Fibroblast of lung (primary cell): ENCODE data around the gene HOXA7.

Source experiments
- EZH2 ChIP-seq: IDR thresholded peaks from 2 replicates; pipeline ENCODE4 v1.5.1; 2012; ENCODE audit warnings: low read length, control low read depth, mild to moderate bottlenecking; ENCODE audit errors: missing control alignments
- TF ChIP-seq, protein P1 (sequence below), 2 donors: IDR thresholded peaks in 1 of 2; conservative IDR thresholded peaks in 1 of 2; 1 replicate in 1 of 2; 2 replicates in 1 of 2; pipeline ENCODE4 v1.5.1; 2011 to 2012; ENCODE audit warnings: low read length in 2 of 2, control low read depth in 1 of 2, inconsistent platforms in 1 of 2, low read depth in 1 of 2, mild to moderate bottlenecking in 1 of 2

GRCh38 chr7:27185013-27185853, 28.8 kb upstream of the HOXA7 start, which contains the start of gene HOXA11:
- TF ChIP-seq, protein P1, sequence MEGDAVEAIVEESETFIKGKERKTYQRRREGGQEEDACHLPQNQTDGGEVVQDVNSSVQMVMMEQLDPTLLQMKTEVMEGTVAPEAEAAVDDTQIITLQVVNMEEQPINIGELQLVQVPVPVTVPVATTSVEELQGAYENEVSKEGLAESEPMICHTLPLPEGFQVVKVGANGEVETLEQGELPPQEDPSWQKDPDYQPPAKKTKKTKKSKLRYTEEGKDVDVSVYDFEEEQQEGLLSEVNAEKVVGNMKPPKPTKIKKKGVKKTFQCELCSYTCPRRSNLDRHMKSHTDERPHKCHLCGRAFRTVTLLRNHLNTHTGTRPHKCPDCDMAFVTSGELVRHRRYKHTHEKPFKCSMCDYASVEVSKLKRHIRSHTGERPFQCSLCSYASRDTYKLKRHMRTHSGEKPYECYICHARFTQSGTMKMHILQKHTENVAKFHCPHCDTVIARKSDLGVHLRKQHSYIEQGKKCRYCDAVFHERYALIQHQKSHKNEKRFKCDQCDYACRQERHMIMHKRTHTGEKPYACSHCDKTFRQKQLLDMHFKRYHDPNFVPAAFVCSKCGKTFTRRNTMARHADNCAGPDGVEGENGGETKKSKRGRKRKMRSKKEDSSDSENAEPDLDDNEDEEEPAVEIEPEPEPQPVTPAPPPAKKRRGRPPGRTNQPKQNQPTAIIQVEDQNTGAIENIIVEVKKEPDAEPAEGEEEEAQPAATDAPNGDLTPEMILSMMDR (conservative IDR thresholded peaks at IDR 0.05 in 1 of 2, IDR thresholded peaks at IDR 0.05 in 1 of 2; ENCODE audit: low read depth in 1 of 2, low read length in 2 of 2): no peak
- peak; percentile 96 for TF ChIP-seq EZH2
